GM18517 (cell line): ENCODE data around the gene TRABD2B.

Experiments used
- ATAC-seq: cut with Tn5 transposase; IDR thresholded peaks from one replicate; pipeline ENCODE4 v1.9.1; 2021; ENCODE audit warnings: mild to moderate bottlenecking, moderate library complexity; ENCODE audit not compliant: unreplicated experiment

Gene TRABD2B

GRCh38 chr1:48022306-48022705 is 25.1 kb upstream of the TRABD2B start:
- no peak for ATAC-seq

DNA sequence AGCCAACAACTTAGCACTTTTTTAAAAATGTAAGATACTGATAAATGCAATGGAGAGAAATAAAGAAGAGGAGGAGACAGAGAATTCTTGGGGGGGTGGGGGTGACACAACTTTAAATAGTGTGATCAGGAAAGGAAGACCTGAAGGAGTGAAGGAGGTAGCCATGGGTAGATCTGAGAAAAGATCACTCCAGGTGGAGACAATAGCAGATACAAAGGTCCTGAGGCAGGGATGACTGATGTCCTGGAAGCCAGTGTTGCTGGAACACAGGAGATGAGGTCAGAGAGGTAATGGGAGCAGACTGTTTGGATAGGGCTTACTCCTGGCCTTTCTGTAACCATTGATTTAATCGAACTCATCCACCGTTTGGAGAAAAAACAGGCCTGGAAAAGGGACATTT is 24.6 kb upstream of the TRABD2B start:
- no peak for ATAC-seq

DNA sequence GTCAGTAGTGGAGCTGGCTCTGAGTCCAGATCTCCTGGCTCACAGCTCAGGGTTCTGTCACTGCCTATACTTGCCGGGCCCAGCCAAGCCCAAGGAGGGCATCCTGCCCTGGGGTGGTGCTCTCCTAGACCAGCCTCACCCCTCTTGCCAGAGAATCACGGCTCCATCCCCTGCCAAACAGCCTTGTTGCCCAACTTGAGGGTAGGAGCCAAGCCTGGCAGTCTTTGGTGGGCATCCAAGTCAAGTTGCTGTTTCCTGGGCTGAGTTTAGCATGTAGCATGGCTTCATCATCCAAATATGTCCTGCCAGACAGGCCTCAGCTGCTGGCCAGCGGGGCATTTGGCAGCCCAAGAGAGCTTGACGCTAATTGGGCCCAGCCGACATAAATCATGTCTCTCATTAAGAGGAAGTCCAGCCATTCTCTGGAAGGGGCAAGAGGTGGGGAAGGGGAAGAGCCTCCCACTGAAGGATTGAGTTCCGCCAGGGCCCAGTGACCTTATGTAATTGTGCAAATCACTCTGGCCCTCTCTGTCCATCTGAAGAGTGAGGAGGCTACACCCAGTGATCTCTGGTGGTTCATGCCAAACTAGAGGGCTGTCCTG is 22.6 kb upstream of the TRABD2B start:
- no peak for ATAC-seq

DNA sequence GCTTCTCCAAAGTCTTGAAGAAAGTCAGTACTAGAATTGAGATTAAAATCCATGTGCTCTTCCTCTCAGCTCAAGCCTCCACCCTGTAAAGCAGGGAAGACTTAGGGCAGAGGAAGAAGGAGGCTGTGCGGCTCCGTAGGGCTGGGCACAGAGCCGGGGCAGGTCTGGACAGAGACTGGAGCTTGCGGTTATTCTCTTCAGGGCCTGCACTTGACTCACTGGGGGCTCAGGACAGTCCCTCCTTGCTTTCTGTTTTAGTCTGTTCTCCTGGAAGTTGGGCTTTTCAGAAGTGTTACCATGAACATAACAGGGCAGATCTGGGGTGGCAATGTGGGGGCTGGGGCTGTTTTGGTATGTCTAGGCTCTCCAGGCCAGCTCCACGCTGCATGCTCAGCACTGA is 21.6 kb upstream of the TRABD2B start:
- no peak for ATAC-seq

GRCh38 chr1:48017716-48018115 is 20.5 kb upstream of the TRABD2B start:
- ATAC-seq = no peak

DNA sequence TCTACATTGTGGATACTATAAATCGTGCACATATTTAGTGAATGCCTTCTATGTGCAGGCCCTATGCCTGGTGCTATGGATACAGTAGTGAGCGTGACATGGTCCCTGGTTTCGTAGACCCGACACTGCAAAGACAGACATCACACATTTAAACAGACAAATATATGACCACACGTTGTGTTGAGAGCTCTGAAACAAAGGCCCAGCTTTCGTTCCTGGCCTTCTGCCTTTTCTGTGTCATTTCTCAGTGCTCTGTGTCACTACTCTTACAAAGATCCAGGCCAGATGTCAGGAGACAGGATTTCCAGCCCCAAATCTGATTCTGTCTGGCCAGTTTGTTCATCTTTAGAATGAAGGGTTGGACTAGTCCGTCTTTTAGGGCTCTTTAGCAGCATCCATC is 19.3 kb upstream of the TRABD2B start:
- no peak for ATAC-seq

- ATAC-seq = no peak
These were observed 16.1 kb upstream of the TRABD2B start for GRCh38 chr1:48013270-48013669.

GRCh38 chr1:48007047-48007446 is 9.9 kb upstream of the TRABD2B start:
- no peak for ATAC-seq

GRCh38 chr1:48006264-48006663 is 9.1 kb upstream of the TRABD2B start:
- no peak for ATAC-seq

GRCh38 chr1:48005253-48006117 is 8.3 kb upstream of the TRABD2B start:
- ATAC-seq = no peak

GRCh38 chr1:48003741-48004531 is 6.8 kb upstream of the TRABD2B start:
- no peak for ATAC-seq

DNA sequence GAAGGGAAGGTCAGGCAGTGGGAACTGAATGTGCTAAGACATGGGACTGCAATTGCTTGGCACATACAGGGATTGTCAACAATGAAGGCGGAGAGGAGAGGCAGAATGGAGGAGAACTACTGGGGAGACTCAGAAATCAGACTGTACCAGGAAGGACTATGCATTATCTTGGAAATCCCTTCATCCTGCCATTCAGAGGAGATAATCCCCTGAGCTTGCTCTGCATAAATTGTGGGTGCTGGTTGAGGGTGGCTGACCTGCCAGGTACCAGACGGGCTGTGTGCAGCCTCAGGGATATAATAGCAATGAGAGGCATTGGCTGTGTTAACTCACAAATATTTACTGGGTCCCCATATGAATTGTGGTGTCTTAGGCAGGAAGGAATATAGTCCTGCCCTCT is 5.0 kb upstream of the TRABD2B start:
- ATAC-seq = no peak

DNA sequence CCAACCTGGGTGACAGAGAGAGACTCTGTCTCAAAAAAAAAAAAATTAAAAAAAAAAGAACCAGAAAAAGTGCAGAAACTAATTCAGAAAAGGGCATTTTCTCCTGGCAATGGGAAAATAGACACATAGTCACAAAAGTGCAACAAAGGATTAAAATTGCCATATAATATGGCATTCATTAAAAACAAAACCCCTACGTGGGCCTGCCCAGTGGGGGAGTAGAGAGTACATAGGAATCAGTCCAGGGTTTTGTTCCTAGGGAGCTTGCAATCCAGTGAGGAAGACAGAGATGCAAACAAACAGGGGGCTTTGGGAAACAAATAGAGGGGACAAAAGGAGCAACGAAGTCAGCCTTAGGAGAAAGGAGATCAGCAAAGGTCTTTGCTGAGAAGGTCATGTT is 4.5 kb upstream of the TRABD2B start:
- ATAC-seq = no peak

- ATAC-seq = no peak
These were observed 3.7 kb upstream of the TRABD2B start for GRCh38 chr1:48000883-48001282.

DNA sequence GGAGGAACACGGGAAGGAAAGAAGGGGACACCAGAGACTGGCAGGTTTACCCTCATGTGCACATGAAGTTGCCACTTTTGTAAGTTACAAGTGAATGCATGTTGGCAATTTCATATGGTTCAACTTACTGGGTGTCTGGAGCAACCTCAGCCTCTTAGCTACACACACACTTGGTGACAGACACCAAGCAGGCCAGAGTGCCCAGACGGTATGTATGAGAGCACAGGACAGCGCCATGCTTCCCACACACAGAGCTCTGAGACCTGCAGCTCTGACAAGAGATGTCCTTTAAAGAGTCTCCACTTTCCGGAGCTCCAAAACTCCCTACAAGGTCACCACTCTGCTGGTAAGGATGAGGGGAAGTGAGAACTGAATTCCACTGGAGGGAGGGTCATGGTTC is 1.9 kb upstream of the TRABD2B start:
- ATAC-seq = no peak

DNA sequence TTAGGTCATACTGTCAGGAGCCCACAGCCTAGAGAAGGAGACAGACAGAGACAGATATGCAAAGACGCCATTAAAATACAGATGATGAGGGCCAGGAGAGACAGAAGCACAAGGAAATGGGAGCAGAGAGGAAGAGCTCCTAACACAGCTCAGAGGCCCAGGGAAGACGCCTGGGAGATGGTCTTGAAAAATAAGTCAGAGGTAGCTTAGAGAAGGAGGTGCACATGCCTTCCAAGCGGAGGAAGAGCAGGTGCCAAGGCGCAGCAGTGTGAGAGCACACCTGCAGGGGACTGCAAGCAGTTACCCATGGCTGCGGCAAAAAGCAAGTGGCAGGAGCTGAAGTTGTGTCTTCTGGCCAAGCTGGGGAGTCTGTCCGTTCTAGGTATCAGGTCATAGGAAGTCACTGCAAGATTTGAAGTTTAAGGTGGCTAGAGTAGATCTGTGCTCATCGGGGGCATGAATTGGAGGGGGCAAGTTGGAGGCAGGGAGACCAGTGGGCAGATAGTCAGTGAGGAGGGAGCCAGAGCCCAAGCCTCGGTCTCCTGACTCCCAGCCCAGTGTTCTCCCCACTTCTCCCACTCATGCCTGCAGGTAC is 1.3 kb upstream of the TRABD2B start:
- ATAC-seq = no peak

GRCh38 chr1:47996406-47997226 is 569 bp downstream of the TRABD2B start:
- ATAC-seq = no peak

- no peak for ATAC-seq
These were observed 1.2 kb downstream of the TRABD2B start for GRCh38 chr1:47996060-47996405.

DNA sequence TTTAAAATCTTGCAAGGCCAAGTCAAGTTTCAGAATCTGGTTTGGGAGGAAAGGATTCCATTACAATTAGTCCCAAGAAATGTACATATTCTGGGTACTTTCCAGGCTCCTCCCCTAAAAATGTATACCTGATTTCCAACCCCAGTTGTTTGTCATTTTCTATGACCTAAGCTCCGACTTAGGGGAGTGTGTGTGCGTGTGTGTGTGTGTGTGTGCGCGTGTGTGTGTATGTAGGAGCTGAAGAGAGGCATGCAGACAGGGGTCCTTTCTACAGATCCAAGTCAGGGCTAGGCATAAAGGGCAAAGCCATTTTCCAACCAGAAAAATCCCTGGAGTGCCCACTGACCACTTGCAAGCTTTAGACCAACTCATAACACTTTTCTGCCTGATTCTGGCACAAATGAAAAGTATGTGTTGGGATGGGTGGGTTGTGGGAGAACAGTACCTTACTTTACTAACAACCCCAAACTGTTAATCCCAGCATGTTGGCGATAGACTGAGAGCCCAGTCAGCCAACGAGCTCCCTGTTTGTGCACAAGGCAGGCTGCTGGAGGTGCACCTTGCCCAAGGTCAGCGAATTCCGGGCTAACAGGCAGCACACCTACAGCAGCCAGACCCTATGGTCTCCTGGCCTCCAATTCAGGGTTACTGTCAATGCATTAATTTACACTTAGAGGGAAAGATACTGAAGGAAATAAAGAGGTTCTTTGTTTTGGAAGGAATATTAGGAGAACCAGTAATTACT is 1.7 kb downstream of the TRABD2B start:
- no peak for ATAC-seq
